ENCODE results near the gene GCLM.

GCLM gene

GRCh38 chr1:93900723-93901504 lies 8.3 kb downstream of the GCLM start:
- no peaks in the 10 kb centered on the region for H3K27me3 ChIP-seq
- no peak for DNase-seq
- TF ChIP-seq, protein P1, sequence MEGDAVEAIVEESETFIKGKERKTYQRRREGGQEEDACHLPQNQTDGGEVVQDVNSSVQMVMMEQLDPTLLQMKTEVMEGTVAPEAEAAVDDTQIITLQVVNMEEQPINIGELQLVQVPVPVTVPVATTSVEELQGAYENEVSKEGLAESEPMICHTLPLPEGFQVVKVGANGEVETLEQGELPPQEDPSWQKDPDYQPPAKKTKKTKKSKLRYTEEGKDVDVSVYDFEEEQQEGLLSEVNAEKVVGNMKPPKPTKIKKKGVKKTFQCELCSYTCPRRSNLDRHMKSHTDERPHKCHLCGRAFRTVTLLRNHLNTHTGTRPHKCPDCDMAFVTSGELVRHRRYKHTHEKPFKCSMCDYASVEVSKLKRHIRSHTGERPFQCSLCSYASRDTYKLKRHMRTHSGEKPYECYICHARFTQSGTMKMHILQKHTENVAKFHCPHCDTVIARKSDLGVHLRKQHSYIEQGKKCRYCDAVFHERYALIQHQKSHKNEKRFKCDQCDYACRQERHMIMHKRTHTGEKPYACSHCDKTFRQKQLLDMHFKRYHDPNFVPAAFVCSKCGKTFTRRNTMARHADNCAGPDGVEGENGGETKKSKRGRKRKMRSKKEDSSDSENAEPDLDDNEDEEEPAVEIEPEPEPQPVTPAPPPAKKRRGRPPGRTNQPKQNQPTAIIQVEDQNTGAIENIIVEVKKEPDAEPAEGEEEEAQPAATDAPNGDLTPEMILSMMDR (IDR thresholded peaks at IDR 0.05; ENCODE audit: low read depth, low read length), result no peak
- H3K36me3 ChIP-seq, result no peaks in the 10 kb centered on the region
- H3K4me3 ChIP-seq (ENCODE audit: low read depth, low read length), result no peak overlapping the region
- H3K9me3 ChIP-seq, result no peaks in the 10 kb centered on the region
- no peaks in the 10 kb centered on the region for H3K4me1 ChIP-seq

GRCh38 chr1:93899543-93900207 lies 9.6 kb downstream of the GCLM start:
- TF ChIP-seq, protein P1 (IDR thresholded peaks at IDR 0.05; ENCODE audit: low read depth, low read length), result no peak
- Histone ChIP-seq H3K36me3 (no peaks in the 10 kb centered on the region), H3K9me3 (no peaks in the 10 kb centered on the region)

GRCh38 chr1:93888900-93889299 lies 20.3 kb downstream of the GCLM start:
- no peak for DNase-seq
- no peak overlapping the region for H3K4me3 ChIP-seq (ENCODE audit: low read depth, low read length)
- H3K27me3 ChIP-seq, result no peaks in the 10 kb centered on the region
- no peaks in the 10 kb centered on the region for H3K4me1 ChIP-seq
- TF ChIP-seq, protein P1 (IDR thresholded peaks at IDR 0.05; ENCODE audit: low read depth, low read length), result no peak
- no peaks in the 10 kb centered on the region for H3K36me3 ChIP-seq
- H3K9me3 ChIP-seq, result no peaks in the 10 kb centered on the region

More at GRCh38 chr1:93899543-93900207, 9.6 kb downstream of the GCLM start:
- no peak for DNase-seq
- Histone ChIP-seq H3K27me3 (no peaks in the 10 kb centered on the region), H3K4me3 (ENCODE audit: low read depth, low read length) (no peak overlapping the region), H3K4me1 (no peaks in the 10 kb centered on the region)

GRCh38 chr1:93882269-93882668 lies 27.0 kb downstream of the GCLM start:
- DNase-seq, result no peak
- TF ChIP-seq, protein P1 (IDR thresholded peaks at IDR 0.05; ENCODE audit: low read depth, low read length), result no peak
- Histone ChIP-seq H3K9me3 (no peaks in the 10 kb centered on the region), H3K4me1 (no peaks in the 10 kb centered on the region), H3K4me3 (ENCODE audit: low read depth, low read length) (no peak overlapping the region), H3K36me3 (peaks cover 3% of the 10 kb centered on the region; the same call in 1 of the 2 replicates), H3K27me3 (no peaks in the 10 kb centered on the region)

DNA sequence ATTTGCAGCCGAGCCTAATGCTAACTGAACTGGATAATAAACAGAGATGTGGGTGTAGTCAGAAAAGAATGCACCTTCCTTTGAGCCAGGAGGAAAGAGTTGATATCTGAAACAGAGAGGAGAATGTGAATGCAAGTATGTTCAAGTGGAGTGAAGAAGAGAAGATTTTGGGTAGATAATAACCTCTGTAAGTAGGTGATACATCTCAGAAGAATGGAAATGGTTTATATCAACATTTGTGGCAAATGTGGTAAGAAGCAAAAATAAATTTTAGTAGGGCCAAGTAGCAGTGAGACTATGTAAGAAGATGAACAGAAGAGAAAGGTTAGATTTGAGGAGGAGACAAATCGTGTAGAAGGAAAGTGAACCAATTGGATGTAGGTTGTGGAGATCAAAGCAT lies 28.5 kb downstream of the GCLM start:
- TF ChIP-seq, protein P1 (IDR thresholded peaks at IDR 0.05; ENCODE audit: low read depth, low read length), result no peak
- H3K27me3 ChIP-seq, result no peaks in the 10 kb centered on the region

More for the DNA sequence above, 28.5 kb downstream of the GCLM start:
- Histone ChIP-seq H3K9me3 (no peaks in the 10 kb centered on the region), H3K36me3 (peaks cover 12% of the 10 kb centered on the region), H3K4me3 (ENCODE audit: low read depth, low read length) (no peak overlapping the region), H3K4me1 (no peaks in the 10 kb centered on the region)
- no peak for DNase-seq
